Central memory CD4-positive, alpha-beta T cell (primary cell): ENCODE data around the gene DEGS2.

Experiments
- DNase-seq: peaks from one replicate; pipeline ENCODE4 v3.0.0; 2022

The DEGS2 gene

DNA sequence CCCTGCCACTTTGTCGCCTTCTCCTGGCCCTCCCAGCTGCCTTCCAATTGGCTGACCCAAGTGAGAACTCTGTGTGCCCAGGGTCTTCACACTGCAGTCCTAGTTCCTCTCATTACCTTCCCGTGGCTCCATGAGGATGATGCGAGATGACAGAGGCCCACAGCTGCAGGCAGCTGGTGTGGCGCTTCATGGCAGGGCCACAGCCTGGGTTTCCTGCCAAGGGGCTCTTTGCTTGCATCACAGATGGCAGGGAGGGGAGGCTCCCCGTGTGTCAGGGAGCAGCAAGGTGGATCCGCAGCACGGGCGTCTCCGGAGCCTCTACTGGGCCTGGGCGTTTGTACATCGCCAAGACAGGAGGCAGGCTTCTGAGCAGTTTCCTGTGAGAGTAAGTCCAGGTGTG is 28.9 kb downstream of the DEGS2 start:
- DNase-seq: no peak

DNA sequence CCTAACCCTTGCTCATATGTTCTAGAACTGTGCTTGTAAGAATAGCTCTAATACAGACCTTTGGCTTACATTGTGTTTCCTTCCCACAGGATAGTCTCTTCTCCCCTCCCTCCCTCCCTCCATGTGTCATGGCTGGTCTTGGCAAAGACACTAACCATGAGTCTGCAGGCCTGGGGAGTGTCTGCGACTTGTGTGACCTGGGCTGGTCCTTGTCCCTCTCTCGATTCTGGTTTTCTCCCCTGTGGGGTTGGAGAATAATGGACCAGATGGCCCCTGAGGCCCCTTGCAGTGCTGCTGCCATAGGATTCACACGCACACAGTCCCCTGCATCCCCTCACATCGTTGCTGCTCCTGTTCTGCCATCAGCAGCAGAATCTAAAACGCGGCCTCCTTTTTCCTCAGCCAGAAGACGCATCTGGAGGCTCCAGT is 30.3 kb downstream of the DEGS2 start:
- no peak for DNase-seq

DNA sequence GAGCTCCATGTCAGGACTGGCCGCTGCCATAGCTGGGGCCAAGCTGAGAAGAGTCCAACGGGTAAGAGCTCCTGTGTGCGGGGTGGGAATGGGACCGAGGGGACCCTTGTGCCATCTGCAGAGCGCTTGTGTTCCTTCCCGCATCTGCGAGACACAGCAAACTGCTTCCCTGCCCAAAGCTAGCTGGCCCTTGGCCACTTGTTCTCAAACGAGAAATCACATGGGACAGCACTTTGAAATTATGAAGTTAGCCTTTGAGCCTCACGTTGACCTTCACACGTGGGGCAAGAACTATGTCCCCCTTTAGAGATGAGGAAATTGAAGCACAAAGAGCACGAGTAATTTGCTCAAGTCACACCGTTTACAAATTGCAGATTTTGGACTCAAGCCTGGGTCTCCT is 30.8 kb downstream of the DEGS2 start:
- DNase-seq: no peak

GRCh38 chr14:100127853-100128455 is 31.5 kb downstream of the DEGS2 start:
- no peak for DNase-seq

GRCh38 chr14:100126401-100126800 is 33.0 kb downstream of the DEGS2 start:
- no peak for DNase-seq

GRCh38 chr14:100124551-100125088 is 34.8 kb downstream of the DEGS2 start:
- no peak for DNase-seq

- no peak for DNase-seq
These were observed 35.8 kb downstream of the DEGS2 start for GRCh38 chr14:100123618-100124017.

- no peak for DNase-seq
These were observed 36.8 kb downstream of the DEGS2 start for GRCh38 chr14:100122481-100123223.

- no peak for DNase-seq
These were observed 37.6 kb downstream of the DEGS2 start for GRCh38 chr14:100121643-100122480.

DNA sequence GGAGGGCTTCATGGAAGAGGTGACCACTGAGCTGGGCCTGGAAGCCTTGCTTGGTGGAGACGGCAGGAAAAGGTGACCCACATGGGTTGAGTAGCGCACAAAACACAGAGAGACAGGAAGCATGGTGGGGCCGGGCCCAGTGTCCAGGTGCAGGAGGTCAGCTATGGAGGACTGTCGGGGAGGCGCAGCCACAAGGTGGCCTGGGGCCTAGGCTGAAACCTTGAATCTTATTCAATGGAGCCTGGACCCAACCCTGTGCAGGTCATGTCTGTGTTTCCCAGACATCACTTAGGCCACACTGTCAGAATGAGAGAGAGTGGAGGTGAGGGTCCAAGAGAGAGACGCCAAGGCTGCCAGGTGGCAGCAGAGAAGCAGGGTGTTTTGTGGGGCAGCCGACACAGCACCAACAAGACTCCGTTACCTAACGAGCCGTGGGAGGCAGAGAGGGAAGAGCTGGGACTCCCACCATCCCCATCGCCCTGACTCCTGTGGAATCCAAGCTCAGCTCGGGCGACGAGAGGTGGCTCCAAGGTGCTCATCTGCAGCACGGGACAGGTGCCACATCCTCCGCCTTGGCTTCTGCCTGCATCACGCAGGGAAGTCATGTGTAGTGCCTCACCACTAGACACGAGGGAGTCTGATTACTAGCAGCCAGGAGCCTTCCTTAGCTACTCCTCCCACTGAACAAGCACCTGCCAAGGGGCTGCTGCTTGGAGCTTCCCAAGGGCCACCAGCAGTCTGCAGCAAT is 38.7 kb downstream of the DEGS2 start:
- DNase-seq: no peak

DNA sequence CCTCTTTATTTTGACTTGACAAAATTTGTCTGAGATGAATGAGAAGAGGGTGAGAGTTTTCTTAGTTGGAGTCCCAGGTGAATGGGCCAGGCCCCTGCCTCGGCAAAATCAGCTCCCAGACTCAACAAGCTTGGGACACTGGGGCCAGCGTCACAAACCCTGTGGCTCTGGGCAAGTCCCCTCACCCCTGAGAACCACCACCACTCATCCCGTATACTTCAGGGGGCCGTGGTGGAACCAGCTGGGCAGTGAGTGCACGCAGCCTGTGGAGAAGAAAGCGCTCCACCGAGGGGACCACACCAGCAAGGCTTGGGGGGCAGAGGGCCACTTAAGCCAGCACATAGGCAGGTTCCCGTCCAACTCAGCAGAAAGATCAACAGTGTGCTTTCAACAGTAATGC is 40.2 kb downstream of the DEGS2 start:
- no peak for DNase-seq

GRCh38 chr14:100118396-100119011 is 40.9 kb downstream of the DEGS2 start:
- DNase-seq: no peak

- DNase-seq: no peak
These were observed 41.6 kb downstream of the DEGS2 start for GRCh38 chr14:100117633-100118395.

- no peak for DNase-seq
These were observed 42.4 kb downstream of the DEGS2 start for GRCh38 chr14:100117026-100117425.

DNA sequence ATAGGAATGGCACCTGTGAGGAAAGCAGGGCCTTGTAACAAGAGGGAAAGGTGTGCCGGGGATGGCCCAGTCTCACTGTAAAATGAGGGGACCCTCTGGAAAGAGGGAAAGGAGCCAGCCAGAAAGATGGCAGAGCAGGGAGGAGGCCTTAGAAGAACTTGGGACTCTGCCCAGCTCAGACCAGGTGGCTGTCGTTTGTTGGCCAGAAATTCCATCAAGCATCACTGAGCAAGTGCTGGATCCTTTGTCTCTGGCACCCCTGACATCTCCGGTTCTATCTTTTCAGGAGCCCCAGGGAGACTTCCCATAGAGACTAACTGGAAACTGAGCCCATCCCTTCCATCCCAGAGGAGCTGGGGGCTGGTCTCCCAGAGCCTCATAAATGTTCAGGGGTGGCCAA is 43.3 kb downstream of the DEGS2 start:
- no peak for DNase-seq

GRCh38 chr14:100115726-100116125 is 43.7 kb downstream of the DEGS2 start:
- DNase-seq: no peak

DNA sequence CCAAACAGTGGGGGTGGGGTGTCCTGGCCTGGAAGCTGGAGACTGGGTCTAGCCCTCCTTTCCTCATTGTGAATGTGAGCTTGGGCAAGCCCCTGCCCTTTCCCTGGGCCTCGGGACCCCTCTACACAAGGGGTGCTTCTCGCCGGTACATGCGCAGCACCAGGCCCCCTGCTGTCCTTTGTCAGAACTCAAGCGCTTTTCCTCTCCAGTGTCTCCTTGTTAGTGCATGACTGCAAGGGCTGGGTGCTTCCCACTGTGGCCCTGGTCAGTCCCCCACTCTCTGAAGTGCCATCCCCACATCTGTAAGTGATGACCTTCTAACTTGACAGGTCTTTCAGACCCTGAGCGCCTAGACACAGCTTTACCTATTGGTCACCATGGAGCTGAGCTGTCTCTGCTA is 44.2 kb downstream of the DEGS2 start:
- no peak for DNase-seq

DNA sequence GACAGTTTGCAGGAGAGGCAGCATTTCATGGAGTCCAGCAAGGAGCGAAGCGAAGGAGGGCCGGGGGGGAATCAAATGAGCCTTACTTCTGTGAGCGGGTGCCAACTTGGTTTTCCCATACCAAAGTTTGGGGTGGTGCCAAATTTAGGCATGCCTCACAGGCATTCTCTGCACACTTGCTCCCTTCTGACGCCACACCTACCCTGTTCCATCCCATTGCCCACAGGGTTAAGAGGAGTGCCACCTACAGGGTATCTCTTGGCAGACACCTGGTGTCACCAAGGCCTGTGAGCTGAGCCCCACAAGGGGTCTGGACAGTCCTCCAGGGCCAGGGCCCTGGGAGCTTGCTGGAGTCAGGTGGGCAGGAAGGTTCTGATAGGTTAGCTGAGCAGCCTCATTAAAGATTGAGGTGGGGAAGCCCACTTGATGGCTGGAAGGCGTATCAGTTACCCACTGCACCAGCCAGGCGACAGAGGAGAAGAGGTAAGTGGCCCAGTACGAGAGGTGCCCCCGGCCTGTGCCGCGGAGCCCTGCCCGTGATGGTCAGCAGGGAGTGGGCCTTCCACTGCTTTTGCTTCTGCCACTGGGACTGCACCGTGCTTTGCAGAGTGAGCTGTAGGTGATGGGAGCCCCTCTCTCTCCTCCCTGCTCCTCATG is 45.2 kb downstream of the DEGS2 start:
- DNase-seq: no peak

- no peak for DNase-seq
These were observed 47.3 kb downstream of the DEGS2 start for GRCh38 chr14:100111931-100112704.

- no peak for DNase-seq
These were observed 48.6 kb downstream of the DEGS2 start for GRCh38 chr14:100110816-100111215.
